GM20000 (cell line): ENCODE data around the gene LHFPL6.

ENCODE experiments used
- DNase-seq: peaks from one replicate; pipeline ENCODE4 v3.0.0; 2012; ENCODE audit warnings: low spot score
- CTCF ChIP-seq: IDR thresholded peaks from 2 replicates; pipeline ENCODE4 v1.5.1; 2012; ENCODE audit warnings: mild to moderate bottlenecking, control low read depth; ENCODE audit errors: extremely low read depth, missing control alignments

The LHFPL6 gene

GRCh38 chr13:39538816-39539790 is 63.9 kb downstream of the LHFPL6 start:
- TF ChIP-seq CTCF, result no peak
- DNase-seq, result no peak

- no peak for DNase-seq
- no peak for TF ChIP-seq CTCF
Measured at GRCh38 chr13:39536906-39537305, 66.1 kb downstream of the LHFPL6 start.

- no peak for TF ChIP-seq CTCF
- no peak for DNase-seq
Measured at GRCh38 chr13:39536274-39536673, 66.7 kb downstream of the LHFPL6 start.

- DNase-seq, result no peak
- no peak for TF ChIP-seq CTCF
Measured at GRCh38 chr13:39533651-39534150, 69.3 kb downstream of the LHFPL6 start.

- no peak for TF ChIP-seq CTCF
- DNase-seq, result no peak
Measured at GRCh38 chr13:39531646-39532045, 71.3 kb downstream of the LHFPL6 start.

GRCh38 chr13:39530916-39531315 is 72.1 kb downstream of the LHFPL6 start:
- no peak for TF ChIP-seq CTCF
- no peak for DNase-seq

GRCh38 chr13:39528661-39528980 is 74.4 kb downstream of the LHFPL6 start:
- DNase-seq, result no peak
- TF ChIP-seq CTCF, result no peak
